Measurements from ENCODE around the gene NKD2. TPM values are rescaled to one million over a fixed set of nuclear protein-coding genes. Genes with fewer than 3 reads are reported as not detected.

Gene NKD2
- total RNA-seq, 1 experiment from 2014 or later, result 12.3 TPM

- Histone ChIP-seq H3K27me3 (ENCODE audit: control insufficient read depth, insufficient read depth, low read length) (no peaks in the 10 kb centered on the region), H3K27ac (ENCODE audit: low read length) (no peak overlapping the region), H3K36me3 (ENCODE audit: control insufficient read depth, insufficient read depth, low read length) (no peaks in the 10 kb centered on the region), H3K4me1 (ENCODE audit: control insufficient read depth, insufficient read depth, low read length) (no peaks in the 10 kb centered on the region), H3K9me3 (ENCODE audit: control insufficient read depth, insufficient read depth, low read depth, low read length) (no peaks in the 10 kb centered on the region), H3K4me3 (ENCODE audit: low read depth in 2 of 2, low read length in 2 of 2) (no peak overlapping the region)
- in situ Hi-C loops (cut with HindIII; ENCODE audit: low pct_unique_long_range_greater_than_20kb, low sequenced_read_pairs) (no loop called here), intact Hi-C loops (cut with micrococcal nuclease; ENCODE audit: unreplicated experiment) (no loop called here)
- no TSS peak for BruUV-seq (replicated peaks)
- ChIA-PET CTCF (no interaction called here), POLR2A (no interaction called here)
- ATAC-seq, result no peak
- DNase-seq (ENCODE audit: low read depth, low spot score), result no peak
- TF ChIP-seq TCF7L2 (IDR thresholded peaks at IDR 0.05; ENCODE audit: low read depth, low read length), result no peak
- no peak for TF ChIP-seq SIN3A (IDR thresholded peaks at IDR 0.05; ENCODE audit: borderline replicate concordance, insufficient read depth, low read depth, low read length)
- no peak for TF ChIP-seq REST (IDR thresholded peaks at IDR 0.05; ENCODE audit: insufficient read depth in 1 of 2, low read depth in 2 of 2, low read length in 1 of 2)
- TF ChIP-seq POLR2AphosphoS5 (IDR thresholded peaks at IDR 0.05; ENCODE audit: low read depth, low read length), result no peak
- no peak for TF ChIP-seq CTCF (IDR thresholded peaks at IDR 0.05)
These were observed 30.0 kb downstream of the NKD2 start for GRCh38 chr5:1038417-1039209.

GRCh38 chr5:1039210-1039548 is 30.6 kb downstream of the NKD2 start:
- no peak overlapping the region for H3K27ac ChIP-seq (ENCODE audit: low read length)
- ATAC-seq, result no peak
- in situ Hi-C loops (cut with HindIII; ENCODE audit: low pct_unique_long_range_greater_than_20kb, low sequenced_read_pairs), result no loop called here

More at GRCh38 chr5:1039210-1039548, 30.6 kb downstream of the NKD2 start:
- H3K36me3 ChIP-seq (ENCODE audit: control insufficient read depth, insufficient read depth, low read length), result no peaks in the 10 kb centered on the region
- no TSS peak for BruUV-seq (replicated peaks)
- intact Hi-C loops (cut with micrococcal nuclease; ENCODE audit: unreplicated experiment), result no loop called here
- no peaks in the 10 kb centered on the region for H3K4me1 ChIP-seq (ENCODE audit: control insufficient read depth, insufficient read depth, low read length)
- no peaks in the 10 kb centered on the region for H3K9me3 ChIP-seq (ENCODE audit: control insufficient read depth, insufficient read depth, low read depth, low read length)
- no peak overlapping the region for H3K4me3 ChIP-seq (ENCODE audit: low read depth in 2 of 2, low read length in 2 of 2)
- H3K27me3 ChIP-seq (ENCODE audit: control insufficient read depth, insufficient read depth, low read length), result no peaks in the 10 kb centered on the region
- TF ChIP-seq POLR2AphosphoS5 (IDR thresholded peaks at IDR 0.05; ENCODE audit: low read depth, low read length) (no peak), CTCF (IDR thresholded peaks at IDR 0.05) (no peak), REST (IDR thresholded peaks at IDR 0.05; ENCODE audit: insufficient read depth in 1 of 2, low read depth in 2 of 2, low read length in 1 of 2) (no peak), TCF7L2 (IDR thresholded peaks at IDR 0.05; ENCODE audit: low read depth, low read length) (no peak), SIN3A (IDR thresholded peaks at IDR 0.05; ENCODE audit: borderline replicate concordance, insufficient read depth, low read depth, low read length) (no peak)
- no peak for DNase-seq (ENCODE audit: low read depth, low spot score)
- POLR2A ChIA-PET, result no interaction called here
- CTCF ChIA-PET, result no interaction called here

Data from Panc1 (cell line).